Right lung (tissue), 5 donors: ENCODE measurements around the gene LSR. TPM values are rescaled to one million over a fixed set of nuclear protein-coding genes. Genes with fewer than 3 reads are reported as not detected.
A peak's percentile ranks its signal among the peaks of the same experiment; 100 is the strongest.

Source experiments
- DNase-seq, 2 donors: peaks; one replicate each; pipeline ENCODE4 v3.0.0-alpha.2; 2013
- polyA plus RNA-seq, 5 donors: library from polyadenylated mRNA; unstranded; fragments of 120-200 nt; gene quantifications; one replicate each; pipeline versions ENCODE4 v1.2.1 to v1.2.3, GENCODE V29; 2013; ENCODE audit warnings: inconsistent platforms in 1 of 5, low replicate concordance in 1 of 5; ENCODE audit not compliant: insufficient read length in 5 of 5, insufficient read depth in 1 of 5

Gene LSR
- polyA plus RNA-seq, 5 donors: 43.5 to 76.2 (median 54.3) TPM

- DNase-seq: no peak
Observed at GRCh38 chr19:35241417-35241816, 7.4 kb upstream of the LSR start.

DNA sequence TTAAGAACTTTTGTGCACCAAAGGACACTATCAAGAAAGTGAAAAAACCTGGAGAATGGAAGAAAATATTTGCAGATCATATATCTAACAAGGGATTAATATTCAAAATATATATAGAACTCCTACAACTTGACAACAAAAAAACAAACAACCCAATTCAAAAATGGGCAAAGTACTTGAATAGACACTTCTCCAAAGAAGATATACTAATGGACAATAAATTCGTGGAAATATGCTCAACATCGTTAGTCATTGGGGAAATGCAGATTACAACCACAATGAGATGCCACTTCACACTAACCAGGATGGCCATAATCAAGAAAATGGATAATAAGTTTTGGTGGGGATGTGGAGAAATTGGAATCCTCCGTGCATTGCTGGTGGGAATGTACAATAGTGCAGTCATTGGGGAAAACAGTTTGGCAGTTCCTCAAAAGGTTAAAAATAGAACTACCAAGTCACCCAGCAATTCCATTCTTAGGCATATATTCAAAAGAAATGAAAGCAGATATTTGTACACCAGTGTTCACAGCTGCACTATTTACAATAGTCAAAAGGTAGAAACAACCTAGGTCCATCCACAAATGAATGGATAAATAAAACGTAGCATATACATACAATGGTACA is 2.2 kb upstream of the LSR start:
- no peak for DNase-seq

- DNase-seq: peak; percentile 73 to 82
Observed at GRCh38 chr19:35247526-35248309, 1.1 kb upstream of the LSR start.

GRCh38 chr19:35249146-35249847 is 495 bp downstream of the LSR start:
- no peak for DNase-seq

DNA sequence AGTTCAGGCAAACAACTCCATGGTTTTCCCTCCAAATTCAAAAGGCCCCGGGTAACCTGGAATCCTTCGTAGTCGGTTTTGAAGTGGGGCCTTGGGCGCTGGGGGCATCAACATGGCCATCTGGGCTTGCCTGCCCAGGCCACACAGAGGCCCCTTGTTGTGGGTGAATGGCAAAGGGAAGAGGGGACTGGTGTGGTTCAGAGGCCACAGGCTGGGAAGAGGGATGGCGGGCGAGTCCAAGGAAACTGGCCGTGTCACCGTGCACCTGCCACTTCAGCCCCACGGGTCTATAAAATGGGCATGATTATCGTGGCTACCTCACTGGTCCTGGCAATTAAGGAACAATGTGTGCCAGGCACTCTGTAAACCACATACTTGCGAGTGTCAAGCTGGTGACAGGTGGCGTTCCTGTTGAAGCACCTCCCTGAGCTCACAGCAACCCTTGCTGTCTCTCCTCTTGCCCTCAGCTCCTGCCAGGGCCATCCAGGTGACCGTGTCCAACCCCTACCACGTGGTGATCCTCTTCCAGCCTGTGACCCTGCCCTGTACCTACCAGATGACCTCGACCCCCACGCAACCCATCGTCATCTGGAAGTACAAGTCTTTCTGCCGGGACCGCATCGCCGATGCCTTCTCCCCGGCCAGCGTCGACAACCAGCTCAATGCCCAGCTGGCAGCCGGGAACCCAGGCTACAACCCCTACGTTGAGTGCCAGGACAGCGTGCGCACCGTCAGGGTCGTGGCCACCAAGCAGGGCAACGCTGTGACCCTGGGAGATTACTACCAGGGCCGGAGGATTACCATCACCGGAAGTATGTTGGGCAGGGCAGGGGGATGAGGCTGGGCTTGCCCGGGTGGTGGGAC is 1.3 kb downstream of the LSR start:
- DNase-seq: no peak

GRCh38 chr19:35251456-35251855 is 2.7 kb downstream of the LSR start:
- DNase-seq: no peak

DNA sequence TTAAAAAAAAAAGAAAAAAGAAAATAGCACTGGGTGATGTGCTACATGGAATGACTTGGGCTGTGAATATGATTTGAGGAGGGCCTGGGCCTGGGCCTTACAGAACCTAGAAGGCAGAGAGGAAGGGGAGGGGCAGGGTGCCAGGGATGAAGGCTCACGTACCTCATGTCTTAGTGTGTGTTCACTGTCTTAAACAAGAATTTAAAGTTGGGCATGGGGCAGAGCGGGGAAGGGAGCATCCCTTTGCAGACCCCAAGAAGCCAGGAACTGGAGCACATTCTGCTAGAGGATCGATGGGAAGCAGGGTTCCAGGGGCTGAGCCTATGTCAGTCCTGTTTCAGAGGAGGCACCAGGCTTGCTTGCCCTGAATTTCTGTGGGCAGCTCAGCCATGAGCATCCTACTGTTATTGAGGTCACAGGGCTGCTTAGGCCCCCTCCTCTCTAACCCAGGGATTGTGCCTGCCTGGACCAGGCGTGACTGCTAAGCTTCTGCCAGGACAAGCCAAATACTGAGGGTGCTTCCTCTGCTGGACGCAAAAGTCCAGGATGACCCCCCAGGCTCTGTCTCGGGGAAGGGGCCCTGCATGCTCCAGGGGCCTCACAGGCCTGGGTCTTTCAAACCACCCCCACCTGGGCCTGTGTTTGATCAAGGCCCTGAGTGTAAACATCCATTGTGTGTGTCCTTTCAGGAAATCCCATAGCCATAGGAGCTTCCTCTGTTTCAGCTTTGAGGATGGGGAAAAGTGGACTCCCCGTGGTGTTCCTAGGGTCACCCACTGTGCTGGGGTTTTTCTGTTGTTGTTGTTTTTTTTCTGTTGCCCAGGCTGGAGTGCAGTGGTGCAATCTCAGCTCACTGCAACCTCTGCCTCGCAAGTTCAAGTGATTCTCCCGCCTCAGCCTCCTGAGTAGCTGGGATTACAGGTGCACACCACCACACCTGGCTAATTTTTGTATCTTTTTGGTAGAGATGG is 4.8 kb downstream of the LSR start:
- no peak for DNase-seq

DNA sequence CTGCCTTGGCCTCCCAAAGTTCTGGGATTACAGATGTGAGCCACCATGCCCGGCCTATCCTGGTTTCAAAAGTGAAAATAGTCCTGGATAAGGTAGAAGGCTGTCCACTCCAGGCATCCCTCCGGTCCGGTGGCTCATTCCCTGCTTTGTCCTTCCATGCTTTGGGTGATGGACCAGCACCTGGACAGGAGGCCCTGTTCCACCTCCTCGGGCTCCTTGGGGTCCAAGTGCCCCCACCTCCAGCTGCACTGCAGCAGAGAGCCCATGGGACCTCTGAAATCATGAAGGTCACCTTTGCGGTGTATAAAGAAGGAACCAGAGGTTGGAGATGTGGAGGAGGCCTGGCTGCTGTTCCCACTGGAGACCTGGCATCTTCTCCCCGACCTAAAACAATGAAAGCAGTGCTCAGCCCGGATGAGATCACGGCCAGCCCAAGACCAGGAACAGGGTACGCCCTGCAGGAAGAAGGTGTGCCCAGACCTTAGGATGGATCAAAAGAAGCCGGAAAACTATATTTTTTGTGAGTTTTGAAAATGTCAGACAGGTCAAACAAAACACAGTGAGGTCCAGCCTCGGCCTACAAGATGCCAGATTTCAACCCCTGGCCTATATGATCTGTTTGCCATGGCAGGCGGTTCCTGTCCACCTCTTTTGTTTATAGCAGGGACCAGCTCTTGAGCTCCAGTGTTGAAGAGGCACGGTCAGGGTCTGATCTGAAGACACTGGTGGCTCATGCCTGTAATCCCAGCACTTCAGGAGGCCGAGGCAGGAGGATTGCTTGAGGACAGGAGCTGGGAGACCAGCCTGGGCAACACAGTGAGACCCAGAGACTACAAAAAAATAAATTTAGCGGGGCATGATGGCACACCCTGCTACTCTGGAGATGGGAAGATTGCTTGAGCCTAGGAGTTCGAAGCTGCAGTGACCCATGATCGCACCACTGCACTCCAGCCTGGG is 5.8 kb downstream of the LSR start:
- DNase-seq: no peak

GRCh38 chr19:35256566-35256965 is 7.8 kb downstream of the LSR start:
- no peak for DNase-seq

- no peak for DNase-seq
Observed at GRCh38 chr19:35257113-35257461, 8.3 kb downstream of the LSR start.

DNA sequence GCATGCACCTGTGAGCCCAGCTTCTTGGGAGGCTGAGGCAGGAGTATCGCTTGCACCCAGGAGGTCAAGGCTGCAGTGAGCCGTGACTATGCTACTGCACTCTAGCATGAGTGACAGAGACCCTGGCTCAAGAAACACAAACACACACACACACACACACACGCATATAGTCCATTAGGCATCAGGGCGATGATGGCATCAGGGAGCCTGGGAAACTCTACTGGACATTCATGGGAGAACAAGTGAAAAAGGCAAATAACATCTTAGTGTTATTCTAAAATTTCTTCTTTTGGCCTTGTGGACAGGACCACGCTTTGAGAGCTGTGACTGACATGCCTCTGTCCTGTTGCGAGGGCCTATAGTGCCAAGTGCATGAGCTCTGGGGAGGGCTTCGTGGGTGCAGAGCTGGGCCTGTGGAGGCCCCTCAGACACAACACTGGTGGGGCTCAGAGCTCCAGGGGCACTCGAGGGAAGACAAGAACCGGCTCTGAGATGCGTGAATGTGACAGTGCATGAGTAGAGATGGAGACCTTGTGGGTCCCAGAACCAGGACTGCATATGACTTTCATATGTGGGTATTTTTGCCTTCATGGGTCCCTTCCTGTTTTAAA is 12.0 kb downstream of the LSR start:
- no peak for DNase-seq

DNA sequence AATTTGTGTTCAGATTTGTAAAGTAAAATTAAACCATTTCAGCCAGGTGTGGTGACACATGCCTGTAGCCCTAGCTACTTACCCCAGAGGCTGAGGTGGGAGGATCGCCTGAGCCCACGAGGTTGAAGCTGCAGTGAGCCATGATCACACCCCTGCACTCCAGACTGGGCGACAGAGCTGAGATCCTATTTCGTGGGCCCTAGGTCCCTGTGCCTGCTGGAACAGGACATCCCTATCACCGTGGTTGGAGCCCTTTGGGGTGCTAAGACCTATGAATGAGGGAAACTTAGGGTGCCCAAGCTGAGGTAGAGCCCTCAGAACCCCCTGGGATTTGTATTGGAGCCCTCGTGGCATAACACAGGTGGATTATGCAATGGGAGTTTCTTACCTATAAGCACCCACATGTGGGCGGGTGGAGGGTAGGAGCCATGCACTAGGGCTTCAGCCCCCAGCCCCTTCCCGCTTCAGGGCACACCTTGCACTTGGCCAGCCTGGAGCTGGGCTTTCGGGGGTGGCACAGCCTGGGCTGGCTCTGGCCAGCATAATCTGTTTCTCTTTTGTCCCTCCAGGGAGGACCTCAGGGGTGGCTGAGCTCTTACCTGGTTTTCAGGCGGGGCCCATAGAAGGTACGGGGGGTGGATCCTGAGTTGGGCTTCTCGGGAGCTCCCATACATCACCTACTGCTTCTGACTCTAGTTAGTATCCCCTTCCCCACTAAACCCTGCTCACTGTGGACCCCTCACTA is 12.7 kb downstream of the LSR start:
- DNase-seq: no peak

DNA sequence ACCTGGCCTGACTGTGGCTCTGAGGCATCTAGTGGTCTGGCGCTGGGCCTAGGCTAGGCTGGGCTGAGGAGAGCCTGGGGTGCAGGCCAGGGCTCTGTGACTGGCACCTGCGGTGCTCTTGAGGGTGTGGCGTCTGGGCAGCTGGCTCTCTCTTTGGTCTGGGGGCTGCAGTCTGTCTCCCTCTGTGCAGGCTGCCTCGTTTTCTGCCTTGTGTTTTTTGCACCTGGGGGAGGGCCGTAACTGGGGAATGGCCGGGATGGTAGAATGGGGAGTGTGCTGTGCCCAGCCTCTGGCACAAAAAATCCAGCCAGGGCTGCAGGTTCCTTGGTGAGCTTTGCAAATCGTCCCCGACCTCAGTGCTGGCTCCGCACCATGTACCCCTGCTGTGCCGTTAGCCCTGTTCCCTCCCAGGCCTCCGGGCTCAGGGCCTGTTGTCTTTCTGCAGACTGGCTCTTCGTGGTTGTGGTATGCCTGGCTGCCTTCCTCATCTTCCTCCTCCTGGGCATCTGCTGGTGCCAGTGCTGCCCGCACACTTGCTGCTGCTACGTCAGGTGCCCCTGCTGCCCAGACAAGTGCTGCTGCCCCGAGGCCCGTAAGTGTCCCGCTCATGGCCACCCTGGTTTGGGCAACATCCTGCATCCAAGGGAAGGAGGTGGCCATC is 13.4 kb downstream of the LSR start:
- DNase-seq: no peak

GRCh38 chr19:35264268-35265125 is 15.7 kb downstream of the LSR start:
- DNase-seq: no peak

GRCh38 chr19:35265126-35265899 is 16.5 kb downstream of the LSR start:
- DNase-seq: no peak

GRCh38 chr19:35265900-35266519 is 17.2 kb downstream of the LSR start:
- DNase-seq: no peak
